Measurements from ENCODE around the gene CEMIP2.

DNA sequence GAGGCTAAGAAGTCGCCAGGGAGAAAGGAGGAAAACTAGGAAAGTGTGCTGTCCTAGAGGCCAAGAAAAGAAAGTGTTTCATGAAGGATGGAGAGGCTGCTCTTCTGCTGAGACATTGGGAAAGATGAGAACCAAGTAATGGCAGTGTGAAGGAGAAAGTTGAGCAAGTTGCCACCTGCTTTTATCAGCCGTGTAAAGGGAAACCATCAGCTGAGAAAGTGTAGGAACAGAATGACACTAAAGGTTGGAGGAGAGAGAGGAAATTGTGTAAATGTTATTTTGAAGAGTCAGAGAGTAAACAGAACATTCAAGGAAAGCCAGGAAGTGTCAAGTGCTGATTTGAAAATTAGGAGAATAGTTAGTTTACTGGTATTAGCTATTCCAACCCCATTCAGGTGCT is 125.0 kb downstream of the CEMIP2 start:
- TF ChIP-seq FOXJ3 (CRISPR knock-in tag; IDR thresholded peaks at IDR 0.05; ENCODE audit: borderline replicate concordance) (no peak), E2F5 (CRISPR knock-in tag; IDR thresholded peaks at IDR 0.05) (no peak), ZNF263 (CRISPR knock-in tag; IDR thresholded peaks at IDR 0.05; ENCODE audit: low read depth) (no peak), MAX (CRISPR knock-in tag; IDR thresholded peaks at IDR 0.05) (no peak), RELA (CRISPR knock-in tag; IDR thresholded peaks at IDR 0.05; ENCODE audit: borderline replicate concordance) (no peak), CBFB (CRISPR knock-in tag; IDR thresholded peaks at IDR 0.05; ENCODE audit: low read depth) (no peak), MLX (CRISPR knock-in tag; IDR thresholded peaks at IDR 0.05) (no peak), ZNF317 (CRISPR knock-in tag; IDR thresholded peaks at IDR 0.05; ENCODE audit: borderline replicate concordance, low read depth) (no peak), ZNF423 (CRISPR knock-in tag; IDR thresholded peaks at IDR 0.05) (no peak), JUN (CRISPR knock-in tag; IDR thresholded peaks at IDR 0.05) (no peak), ZNF121 (CRISPR knock-in tag; IDR thresholded peaks at IDR 0.05) (no peak)
- TF ChIP-seq, protein P1, sequence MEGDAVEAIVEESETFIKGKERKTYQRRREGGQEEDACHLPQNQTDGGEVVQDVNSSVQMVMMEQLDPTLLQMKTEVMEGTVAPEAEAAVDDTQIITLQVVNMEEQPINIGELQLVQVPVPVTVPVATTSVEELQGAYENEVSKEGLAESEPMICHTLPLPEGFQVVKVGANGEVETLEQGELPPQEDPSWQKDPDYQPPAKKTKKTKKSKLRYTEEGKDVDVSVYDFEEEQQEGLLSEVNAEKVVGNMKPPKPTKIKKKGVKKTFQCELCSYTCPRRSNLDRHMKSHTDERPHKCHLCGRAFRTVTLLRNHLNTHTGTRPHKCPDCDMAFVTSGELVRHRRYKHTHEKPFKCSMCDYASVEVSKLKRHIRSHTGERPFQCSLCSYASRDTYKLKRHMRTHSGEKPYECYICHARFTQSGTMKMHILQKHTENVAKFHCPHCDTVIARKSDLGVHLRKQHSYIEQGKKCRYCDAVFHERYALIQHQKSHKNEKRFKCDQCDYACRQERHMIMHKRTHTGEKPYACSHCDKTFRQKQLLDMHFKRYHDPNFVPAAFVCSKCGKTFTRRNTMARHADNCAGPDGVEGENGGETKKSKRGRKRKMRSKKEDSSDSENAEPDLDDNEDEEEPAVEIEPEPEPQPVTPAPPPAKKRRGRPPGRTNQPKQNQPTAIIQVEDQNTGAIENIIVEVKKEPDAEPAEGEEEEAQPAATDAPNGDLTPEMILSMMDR (IDR thresholded peaks at IDR 0.05) = no peak
